K562 (cell line): ENCODE data around the gene PHF19. TPM values are rescaled to one million over a fixed set of nuclear protein-coding genes. Genes with fewer than 3 reads are reported as not detected.

Experiments
- ATAC-seq: fragments of 200-7000 bp; cut with Tn5 transposase; 3 replicates; pipeline ENCODE4 v1.9.1; 2020; ENCODE audit warnings: moderate library complexity
- BruUV-seq: library from RNA; stranded (reverse); fragments of 400-500 nt; replicated peaks from 2 replicates; lab custom pipeline; 2021; lab: Mats Ljungman, UMichigan
- CTCF ChIA-PET: fragments of 300-600 bp; formaldehyde crosslinking; extraction: SDS; loops from one replicate; lab custom pipeline; 2021; ENCODE audit warnings: low intra/inter-chr PET ratio; lab: Yijun Ruan, JAX
- POLR2A ChIA-PET: fragments of 300-600, 350-650 bp; sonication (Branson Sonifier 250); formaldehyde crosslinking; extraction: SDS; loops from one replicate; lab custom pipeline; 2021; ENCODE audit warnings: antibody characterized with exemption, inconsistent platforms; lab: Yijun Ruan, JAX
- DNase-seq, 4 experiments: peaks; one replicate each; pipeline versions ENCODE4 v3.0.0 to v3.0.0-alpha.2; 2011 to 2018; ENCODE audit warnings: low spot score in 3 of 4, mixed read lengths in 3 of 4; ENCODE audit errors: extremely low read depth in 1 of 4
- FAIRE-seq: peaks from 2 replicates; lab custom pipeline; 2011; peaks lifted over from hg19 to GRCh38; lab: Jason Lieb, UNC
- H2AFZ ChIP-seq: 2 replicates; pipeline ENCODE4 v1.6.0; 2011; ENCODE audit warnings: low read depth, low read length, control low read depth, inconsistent platforms
- H3K27ac ChIP-seq: fragments of 200-600 bp; 3 replicates; pipeline ENCODE4 v1.8.0; 2011; ENCODE audit warnings: low read depth, mild to moderate bottlenecking, control low read depth, inconsistent platforms, low read length, moderate library complexity, mixed read lengths; ENCODE audit errors: extremely low read depth
- H3K27me3 ChIP-seq, 2 experiments: fragments of 300-600 bp in 1 of 2; 2 replicates in 1 of 2; 3 replicates in 1 of 2; pipeline versions ENCODE4 v1.6.0 to v1.8.0; 2011; ENCODE audit warnings: inconsistent platforms in 2 of 2, low read length in 2 of 2, mild to moderate bottlenecking in 1 of 2, mixed read lengths in 1 of 2, moderate library complexity in 1 of 2; ENCODE audit not compliant: control insufficient read depth in 2 of 2, insufficient read depth in 2 of 2
- H3K36me3 ChIP-seq: fragments of 300-600 bp; 3 replicates; pipeline ENCODE4 v1.8.0; 2011; ENCODE audit warnings: mild to moderate bottlenecking, low read length, inconsistent platforms; ENCODE audit not compliant: control insufficient read depth, insufficient read depth
- H3K4me1 ChIP-seq, 2 experiments: fragments of 200-600 bp in 1 of 2; replicated peaks in 1 of 2; 2 replicates in 1 of 2; 3 replicates in 1 of 2; pipeline versions ENCODE4 v1.5.1 to v1.8.0; 2011; ENCODE audit warnings: inconsistent platforms in 2 of 2, low read length in 2 of 2, mild to moderate bottlenecking in 1 of 2, mixed read lengths in 1 of 2, moderate library complexity in 1 of 2; ENCODE audit not compliant: control insufficient read depth in 2 of 2, insufficient read depth in 2 of 2
- H3K4me2 ChIP-seq: 2 replicates; pipeline ENCODE4 v1.6.1; 2011; ENCODE audit warnings: low read length, control low read depth, inconsistent platforms, mixed read lengths; ENCODE audit not compliant: insufficient read depth
- H3K4me3 ChIP-seq: fragments of 200-600 bp; sonication (generic), shearing (Covaris generic); 2 replicates; pipeline ENCODE4 v1.5.1; 2016; ENCODE audit warnings: control low read depth, inconsistent platforms
- H3K79me2 ChIP-seq: fragments of 200-600 bp; 3 replicates; pipeline ENCODE4 v1.8.0; 2011; ENCODE audit warnings: low read length, inconsistent platforms; ENCODE audit not compliant: control insufficient read depth, insufficient read depth
- H3K9ac ChIP-seq, 2 experiments: 2 replicates each; pipeline versions ENCODE4 v1.6.0 to v1.6.1; 2011; ENCODE audit warnings: low read depth in 2 of 2, low read length in 2 of 2, control low read depth in 1 of 2, inconsistent platforms in 1 of 2, mild to moderate bottlenecking in 1 of 2, mixed read lengths in 1 of 2; ENCODE audit not compliant: insufficient read depth in 1 of 2
- H3K9me1 ChIP-seq: one replicate; pipeline ENCODE4 v1.6.0; 2011; ENCODE audit warnings: inconsistent platforms, mild to moderate bottlenecking, low read length, moderate library complexity; ENCODE audit not compliant: control insufficient read depth, insufficient read depth
- H3K9me3 ChIP-seq: replicated peaks from 2 replicates; pipeline ENCODE4 v1.5.1; 2011; ENCODE audit warnings: low read depth, low read length, inconsistent platforms; ENCODE audit not compliant: control insufficient read depth, insufficient read depth
- H4K20me1 ChIP-seq: replicated peaks from 2 replicates; pipeline ENCODE4 v1.6.1; 2011; ENCODE audit warnings: low read length, inconsistent platforms, mixed read lengths; ENCODE audit not compliant: control insufficient read depth, insufficient read depth
- HNRNPLL ChIP-seq: fragments of 200-400 bp; formaldehyde crosslinking; IDR thresholded peaks from 2 replicates; pipeline ENCODE4 v1.6.1; 2017; ENCODE audit warnings: low read length, low read depth, mild to moderate bottlenecking; ENCODE audit not compliant: poor library complexity, severe bottlenecking
- KLF10 ChIP-seq: fragments of 250-450 bp; sonication (Bioruptor Pico); IDR thresholded peaks from 2 replicates; pipeline ENCODE4 v1.6.1; 2021; ENCODE audit warnings: matching md5 sums
- ZKSCAN1 ChIP-seq: fragments of 150-350 bp; IDR thresholded peaks from 2 replicates; pipeline ENCODE4 v1.6.1; 2016; ENCODE audit warnings: low read depth, low read length
- ZNF778 ChIP-seq: fragments of 450-650 bp; formaldehyde crosslinking; IDR thresholded peaks from 2 replicates; pipeline ENCODE4 v1.4.0; 2020; ENCODE audit warnings: mild to moderate bottlenecking, moderate library complexity
- WGBS: fragments of 100-300 bp; shearing (Covaris generic); methylation state at CpG from one replicate; pipeline ENCODE4 v1.1.6; 2016; ENCODE audit warnings: low coverage, mixed read lengths; ENCODE audit not compliant: insufficient coverage; ENCODE audit errors: missing lambda C conversion rate; 5-methylcytosine and 5-hydroxymethylcytosine counted together
- in situ Hi-C: fragments of 300-500 bp; cut with MboI; formaldehyde crosslinking; loops from 4 replicates; pipeline ENCODE4 v1.15.0; 2018; ENCODE audit warnings: inconsistent platforms, mixed read lengths
- intact Hi-C: fragments of 100-400 bp; cut with micrococcal nuclease; formaldehyde crosslinking; loops from 2 replicates; pipeline ENCODE4 v1.14.2; 2022
- polyA plus RNA-seq, 8 experiments: library from polyadenylated mRNA; depleted of rRNA in 4 of 8; stranded (reverse) in 5 of 8; unstranded in 3 of 8; fragments of >200 nt; fragmentation: Nextera tagmentation in 2 of 8; fragmentation: Illumina TruSeq in 1 of 8; extraction: Ambion mirVana in 2 of 8; extraction: Trizol in 1 of 8; gene quantifications; 2 replicates each; pipeline versions ENCODE4 v1.2.1 to v1.2.3, GENCODE V29; 2011 to 2014; ENCODE audit warnings: inconsistent platforms in 1 of 8, missing spikeins in 1 of 8
- total RNA-seq, 7 experiments: library from RNA; depleted of rRNA in 6 of 7; stranded (reverse); fragments of >200 nt in 6 of 7; fragmentation: Illumina TruSeq in 2 of 7; extraction: Trizol in 2 of 7; gene quantifications; 2 replicates each; pipeline versions ENCODE4 v1.2.1 to v1.2.3, GENCODE V29; 2011 to 2021; ENCODE audit warnings: low replicate concordance in 1 of 7
- TF ChIP-seq, protein P1 (sequence below), 2 experiments: fragments of 450-650 bp in 1 of 2; IDR thresholded peaks; 2 replicates each; pipeline ENCODE4 v1.6.1; 2011 to 2017; ENCODE audit warnings: low read depth in 2 of 2, antibody characterized with exemption in 1 of 2, borderline replicate concordance in 1 of 2, low read length in 1 of 2, mild to moderate bottlenecking in 1 of 2, mixed read lengths in 1 of 2; ENCODE audit not compliant: control insufficient read depth in 1 of 2

PHF19 gene
- total and polyA plus RNA-seq, 9 of the 15 experiments (the other 6 are each of a cell fraction or from before 2014, with no cell fraction given) = 95.8 to 403 (median 255) TPM

DNA sequence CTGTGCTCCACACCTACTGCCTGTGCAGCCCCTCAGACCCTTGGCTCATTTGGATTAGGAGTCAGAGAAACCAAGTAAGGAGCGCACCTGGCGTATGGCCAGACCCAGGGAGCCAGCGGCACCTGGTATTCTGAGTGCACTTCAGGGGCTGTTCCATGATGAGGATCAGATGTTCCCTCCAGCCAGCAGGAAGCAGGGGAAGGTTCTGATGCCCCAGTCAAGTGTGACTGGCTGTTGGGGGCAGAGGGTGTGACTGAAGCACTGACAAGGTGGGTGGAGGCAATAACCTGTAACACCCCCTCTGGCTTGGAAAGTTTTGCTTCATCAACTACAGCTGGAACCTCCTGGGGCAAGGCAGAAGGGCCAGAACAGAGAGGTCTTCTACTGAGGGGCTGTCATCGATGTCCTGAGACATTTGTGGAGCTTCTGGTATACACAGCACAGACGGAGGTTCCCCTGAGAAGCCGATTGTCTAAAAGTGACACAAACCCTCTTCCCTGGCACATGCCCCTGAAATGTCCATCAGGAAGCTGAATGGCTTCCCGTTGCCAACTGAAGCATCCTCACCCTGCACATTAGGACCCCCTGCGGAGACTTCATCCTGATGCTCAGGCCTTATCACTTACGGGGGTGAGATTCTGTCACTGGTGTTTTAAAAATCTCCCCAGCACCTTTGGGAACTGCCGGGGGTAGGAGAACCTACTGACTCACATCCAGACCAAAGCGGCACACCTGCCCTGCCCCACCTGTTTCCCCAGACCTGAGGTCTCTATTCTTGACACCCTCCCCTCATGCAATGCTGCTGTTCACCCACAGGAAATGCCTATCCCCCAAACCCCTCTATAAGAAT is 28.6 kb upstream of the PHF19 start:
- Histone ChIP-seq H3K79me2 (no peaks in the 10 kb centered on the region), H3K4me2 (no peak overlapping the region), H3K4me1 (peaks cover 12 to 16% of the 10 kb centered on the region in 2 experiments; a peak in 4 of 5 replicates), H3K9me1 (no peaks in the 10 kb centered on the region), H3K9ac (peak overlapping the region in 1 of 2 experiments; percentile 69; a peak in 2 of 4 replicates), H2AFZ (peak overlapping the region; percentile 20), H3K36me3 (no peaks in the 10 kb centered on the region), H3K27me3 (no peaks in the 10 kb centered on the region), H3K4me3 (no peak overlapping the region), H4K20me1 (no peaks in the 10 kb centered on the region), H3K9me3 (no peaks in the 10 kb centered on the region), H3K27ac (no peak overlapping the region)
- TF ChIP-seq, protein P1, sequence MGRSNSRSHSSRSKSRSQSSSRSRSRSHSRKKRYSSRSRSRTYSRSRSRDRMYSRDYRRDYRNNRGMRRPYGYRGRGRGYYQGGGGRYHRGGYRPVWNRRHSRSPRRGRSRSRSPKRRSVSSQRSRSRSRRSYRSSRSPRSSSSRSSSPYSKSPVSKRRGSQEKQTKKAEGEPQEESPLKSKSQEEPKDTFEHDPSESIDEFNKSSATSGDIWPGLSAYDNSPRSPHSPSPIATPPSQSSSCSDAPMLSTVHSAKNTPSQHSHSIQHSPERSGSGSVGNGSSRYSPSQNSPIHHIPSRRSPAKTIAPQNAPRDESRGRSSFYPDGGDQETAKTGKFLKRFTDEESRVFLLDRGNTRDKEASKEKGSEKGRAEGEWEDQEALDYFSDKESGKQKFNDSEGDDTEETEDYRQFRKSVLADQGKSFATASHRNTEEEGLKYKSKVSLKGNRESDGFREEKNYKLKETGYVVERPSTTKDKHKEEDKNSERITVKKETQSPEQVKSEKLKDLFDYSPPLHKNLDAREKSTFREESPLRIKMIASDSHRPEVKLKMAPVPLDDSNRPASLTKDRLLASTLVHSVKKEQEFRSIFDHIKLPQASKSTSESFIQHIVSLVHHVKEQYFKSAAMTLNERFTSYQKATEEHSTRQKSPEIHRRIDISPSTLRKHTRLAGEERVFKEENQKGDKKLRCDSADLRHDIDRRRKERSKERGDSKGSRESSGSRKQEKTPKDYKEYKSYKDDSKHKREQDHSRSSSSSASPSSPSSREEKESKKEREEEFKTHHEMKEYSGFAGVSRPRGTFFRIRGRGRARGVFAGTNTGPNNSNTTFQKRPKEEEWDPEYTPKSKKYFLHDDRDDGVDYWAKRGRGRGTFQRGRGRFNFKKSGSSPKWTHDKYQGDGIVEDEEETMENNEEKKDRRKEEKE (IDR thresholded peaks at IDR 0.05; ENCODE audit: borderline replicate concordance in 1 of 2, control insufficient read depth in 1 of 2, low read depth in 2 of 2, low read length in 1 of 2) = no peak
- no peak for TF ChIP-seq KLF10
- TF ChIP-seq HNRNPLL = peak; percentile 24
- TF ChIP-seq ZNF778 (CRISPR knock-in tag) = no peak
- 0 out of 2 replicates have a peak, but pooled peaks have one; percentile 18 for TF ChIP-seq ZKSCAN1
- no TSS peak for BruUV-seq
- intact Hi-C loops (no loop called here), in situ Hi-C loops (no loop called here)
- CTCF ChIA-PET = no interaction called here
- FAIRE-seq (no peak), DNase-seq (peak in 2 of 4 experiments; percentile 49 to 60), ATAC-seq (peak; percentile 33)
- 51% methylated on average over 11 of the region's 11 CpGs for WGBS
- POLR2A ChIA-PET = interaction anchor here (0.7 to 22.9 kb wide), 8 partner anchors 9 to 61 kb away, joined by 3 to 464 read pairs (median 4); partner anchors contain the start of gene PHF19
